WI38 (cell line): ENCODE data around the gene STK38L.

Source experiments
- H3K4me3 ChIP-seq: 2 replicates; pipeline ENCODE4 v1.5.1; 2011; ENCODE audit warnings: low read depth, mild to moderate bottlenecking, control low read depth, low read length
- CTCF ChIP-seq: IDR thresholded peaks from 2 replicates; pipeline ENCODE4 v1.5.1; 2012; ENCODE audit warnings: low read depth, mild to moderate bottlenecking, control low read depth, low read length

The STK38L gene

DNA sequence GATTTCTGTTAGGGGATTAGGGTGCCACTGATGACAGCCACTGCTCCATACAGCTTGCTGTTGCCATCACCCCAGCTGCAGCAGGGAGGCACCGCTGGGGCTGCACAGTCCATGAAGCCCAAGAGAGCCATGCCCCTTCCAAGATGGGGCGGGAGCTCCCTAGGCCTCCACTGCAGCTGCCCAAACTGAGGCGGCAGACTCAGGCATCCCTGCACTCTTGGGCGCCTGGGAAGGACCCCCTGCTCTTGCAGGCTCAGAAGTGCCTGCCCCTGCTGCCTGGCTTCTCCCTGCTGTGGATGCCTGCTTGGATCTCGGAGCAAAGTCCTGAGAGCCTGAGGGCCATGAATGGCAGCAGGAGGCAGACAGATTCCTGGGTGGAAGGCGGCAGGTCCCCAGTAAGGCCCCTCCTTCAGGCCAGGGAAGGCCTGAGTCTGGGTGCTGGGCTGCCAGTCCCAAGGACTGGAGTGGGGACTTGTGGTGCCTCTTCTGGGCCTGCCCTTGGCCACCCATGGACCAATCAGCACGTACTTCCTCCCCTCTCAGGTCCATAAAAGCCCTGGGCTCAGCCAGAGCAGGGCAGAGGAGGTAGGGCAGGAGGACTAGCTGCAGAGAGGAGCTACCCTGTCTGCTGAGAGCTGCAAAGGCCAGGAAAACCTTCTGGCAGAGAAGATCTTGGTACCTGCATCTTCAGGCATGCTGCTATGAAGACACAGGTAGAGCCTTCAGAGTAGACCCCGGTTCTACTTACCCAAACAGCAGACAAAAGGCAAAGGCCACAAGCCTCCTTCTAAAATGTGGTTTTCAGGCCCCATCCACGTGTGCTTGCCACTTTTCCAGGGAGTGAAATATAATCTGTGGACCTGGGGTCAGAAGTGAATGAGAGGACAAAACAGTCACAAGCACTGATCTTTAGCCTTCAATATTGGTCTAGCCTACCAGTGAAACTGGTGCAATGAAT is 30.0 kb upstream of the STK38L start:
- TF ChIP-seq CTCF = no peak
- no peak overlapping the region for H3K4me3 ChIP-seq

DNA sequence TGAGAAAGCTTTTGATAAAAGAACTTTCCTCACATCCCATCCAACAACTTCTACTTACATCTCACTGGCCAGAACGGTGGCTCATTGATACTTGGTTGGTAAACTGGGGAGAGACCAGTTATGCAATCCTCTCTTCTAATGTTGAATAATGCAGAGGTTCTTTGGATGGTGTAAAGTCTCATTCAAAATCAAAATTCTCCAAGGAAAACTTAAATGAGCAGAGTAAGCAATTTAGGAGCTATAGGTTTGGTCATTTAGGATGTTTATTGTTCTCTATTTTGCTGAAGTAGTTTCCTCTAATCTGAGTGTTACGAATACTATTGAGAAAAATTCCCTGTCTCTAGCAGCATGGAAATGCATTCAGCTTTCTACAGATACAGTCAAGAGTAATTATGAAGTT is 26.5 kb upstream of the STK38L start:
- TF ChIP-seq CTCF = no peak
- H3K4me3 ChIP-seq = no peak overlapping the region

DNA sequence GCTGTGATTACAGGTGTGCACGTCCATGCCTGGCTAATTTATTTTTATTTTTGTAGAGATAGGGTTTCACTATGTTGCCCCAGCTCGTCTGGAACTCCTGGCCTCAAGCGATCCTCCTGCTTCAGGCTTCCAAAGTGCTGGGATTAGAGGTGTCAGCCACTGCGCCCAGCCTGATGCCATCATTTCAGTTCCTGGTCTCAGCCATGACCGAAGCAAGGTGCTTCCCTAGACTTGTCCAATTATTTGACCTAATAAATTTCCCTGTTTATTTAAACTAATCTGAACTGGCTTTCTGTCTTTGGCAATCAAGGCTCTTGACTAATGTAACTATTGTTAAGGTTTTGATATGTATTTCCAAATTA is 24.4 kb upstream of the STK38L start:
- no peak overlapping the region for H3K4me3 ChIP-seq
- no peak for TF ChIP-seq CTCF

GRCh38 chr12:27220055-27220987 is 23.8 kb upstream of the STK38L start:
- TF ChIP-seq CTCF = no peak
- no peak overlapping the region for H3K4me3 ChIP-seq

GRCh38 chr12:27220988-27221345 is 23.1 kb upstream of the STK38L start:
- no peak for TF ChIP-seq CTCF
- no peak overlapping the region for H3K4me3 ChIP-seq

- no peak for TF ChIP-seq CTCF
- no peak overlapping the region for H3K4me3 ChIP-seq
These were observed 22.3 kb upstream of the STK38L start for GRCh38 chr12:27221625-27222387.
